Ovary (tissue), 3 donors: ENCODE results near the gene SLC25A29.

Experiments used
- POLR2A ChIP-seq: fragments of 450-650 bp; IDR thresholded peaks from one replicate; pipeline ENCODE4 v1.6.1; 2017; ENCODE audit warnings: antibody characterized with exemption, mild to moderate bottlenecking, moderate library complexity
- TF ChIP-seq, protein P1 (sequence below), 3 donors: fragments of 450-650 bp in 2 of 3; fragments of 200-600 bp in 1 of 3; IDR thresholded peaks; one replicate each; pipeline versions ENCODE4 v1.5.1 to v1.8.0; 2016 to 2022; ENCODE audit warnings: antibody characterized with exemption in 3 of 3, mild to moderate bottlenecking in 1 of 3
- donor health status: DM: no; HTN: no; CAD: no.

- TF ChIP-seq, protein P1, sequence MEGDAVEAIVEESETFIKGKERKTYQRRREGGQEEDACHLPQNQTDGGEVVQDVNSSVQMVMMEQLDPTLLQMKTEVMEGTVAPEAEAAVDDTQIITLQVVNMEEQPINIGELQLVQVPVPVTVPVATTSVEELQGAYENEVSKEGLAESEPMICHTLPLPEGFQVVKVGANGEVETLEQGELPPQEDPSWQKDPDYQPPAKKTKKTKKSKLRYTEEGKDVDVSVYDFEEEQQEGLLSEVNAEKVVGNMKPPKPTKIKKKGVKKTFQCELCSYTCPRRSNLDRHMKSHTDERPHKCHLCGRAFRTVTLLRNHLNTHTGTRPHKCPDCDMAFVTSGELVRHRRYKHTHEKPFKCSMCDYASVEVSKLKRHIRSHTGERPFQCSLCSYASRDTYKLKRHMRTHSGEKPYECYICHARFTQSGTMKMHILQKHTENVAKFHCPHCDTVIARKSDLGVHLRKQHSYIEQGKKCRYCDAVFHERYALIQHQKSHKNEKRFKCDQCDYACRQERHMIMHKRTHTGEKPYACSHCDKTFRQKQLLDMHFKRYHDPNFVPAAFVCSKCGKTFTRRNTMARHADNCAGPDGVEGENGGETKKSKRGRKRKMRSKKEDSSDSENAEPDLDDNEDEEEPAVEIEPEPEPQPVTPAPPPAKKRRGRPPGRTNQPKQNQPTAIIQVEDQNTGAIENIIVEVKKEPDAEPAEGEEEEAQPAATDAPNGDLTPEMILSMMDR (IDR thresholded peaks at IDR 0.05) = no peak
- no peak for TF ChIP-seq POLR2A
Measured at GRCh38 chr14:100286484-100287191, 19.6 kb downstream of the SLC25A29 start.
